GM12892 (cell line): Measurements from ENCODE around the gene RBFA.

Experiments used
- POLR2A ChIP-seq: IDR thresholded peaks from 2 replicates; pipeline ENCODE4 v1.6.1; 2011; ENCODE audit warnings: low read depth, low read length, control low read depth
- POLR2AphosphoS5 ChIP-seq: IDR thresholded peaks from 2 replicates; pipeline ENCODE4 v1.6.1; 2011; ENCODE audit warnings: low read depth, low read length, control low read depth
- TAF1 ChIP-seq: IDR thresholded peaks from 2 replicates; pipeline ENCODE4 v1.6.1; 2011; ENCODE audit warnings: low read depth, mild to moderate bottlenecking, control low read depth, low read length, borderline replicate concordance

DNA sequence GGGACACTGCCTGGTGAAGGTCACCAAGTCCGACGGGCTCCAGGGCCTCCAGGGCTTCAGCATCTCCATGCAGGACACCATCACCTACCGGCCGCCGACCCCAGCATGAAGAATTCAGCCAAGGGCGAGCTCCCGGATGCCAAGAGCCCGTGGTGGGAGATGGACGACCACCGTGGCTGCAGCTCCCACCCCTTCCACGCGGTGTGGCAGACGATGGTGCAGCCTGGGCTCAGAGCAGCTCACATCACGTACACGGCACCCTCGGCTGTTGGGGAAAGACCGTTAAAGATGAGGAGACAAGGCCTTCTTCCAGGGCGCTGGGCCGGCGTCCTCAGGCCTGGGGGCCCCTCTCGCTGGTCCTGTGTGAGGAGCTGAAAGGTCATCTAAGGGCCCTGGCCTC, 43.6 kb downstream of the RBFA start:
- TF ChIP-seq TAF1 (no peak), POLR2A (no peak), POLR2AphosphoS5 (no peak)
